Mesenchymal stem cell (in vitro differentiated cells and primary cell): ENCODE data around the gene ADAMTS8.
A peak's percentile ranks its signal among the peaks of the same experiment; 100 is the strongest.

Experiments used
- DNase-seq: peaks from one replicate; pipeline ENCODE4 v3.0.0-alpha.2; 2013
- H2AFZ ChIP-seq: one replicate; pipeline ENCODE4 v1.6.1; 2013; ENCODE audit warnings: low read depth, mild to moderate bottlenecking, control low read depth, inconsistent platforms, low read length, moderate library complexity
- H2AK5ac ChIP-seq: 2 replicates; pipeline ENCODE4 v1.6.1; 2013; ENCODE audit warnings: low read length, moderate library complexity, mild to moderate bottlenecking, inconsistent platforms; ENCODE audit not compliant: severe bottlenecking
- H2BK120ac ChIP-seq: one replicate; pipeline ENCODE4 v1.6.1; 2013; ENCODE audit warnings: low read depth, mild to moderate bottlenecking, inconsistent platforms, low read length, moderate library complexity
- H2BK12ac ChIP-seq, 2 experiments: one replicate each; pipeline ENCODE4 v1.6.1; 2013; ENCODE audit warnings: inconsistent platforms in 2 of 2, low read length in 2 of 2, mild to moderate bottlenecking in 2 of 2, moderate library complexity in 2 of 2, control low read depth in 1 of 2
- H2BK15ac ChIP-seq: one replicate; pipeline ENCODE4 v1.6.1; 2013; ENCODE audit warnings: mild to moderate bottlenecking, low read depth, inconsistent platforms; ENCODE audit not compliant: poor library complexity, severe bottlenecking
- H2BK5ac ChIP-seq: 2 replicates; pipeline ENCODE4 v1.6.1; 2013; ENCODE audit warnings: low read depth, mild to moderate bottlenecking, low read length, control low read depth, inconsistent platforms; ENCODE audit not compliant: poor library complexity, severe bottlenecking
- H3K14ac ChIP-seq, 2 experiments: one replicate each; pipeline ENCODE4 v1.6.1; 2013; ENCODE audit warnings: inconsistent platforms in 2 of 2, low read length in 2 of 2, control low read depth in 1 of 2, mild to moderate bottlenecking in 1 of 2, moderate library complexity in 1 of 2
- H3K18ac ChIP-seq, 2 experiments: one replicate each; pipeline ENCODE4 v1.6.1; 2013; ENCODE audit warnings: inconsistent platforms in 2 of 2, low read length in 2 of 2, control low read depth in 1 of 2, low read depth in 1 of 2, mild to moderate bottlenecking in 1 of 2
- H3K23ac ChIP-seq, 2 experiments: one replicate each; pipeline ENCODE4 v1.6.1; 2013; ENCODE audit warnings: inconsistent platforms in 2 of 2, low read length in 2 of 2, mild to moderate bottlenecking in 2 of 2, moderate library complexity in 2 of 2, control low read depth in 1 of 2
- H3K27ac ChIP-seq: 2 replicates; pipeline ENCODE4 v1.5.1; 2013; ENCODE audit warnings: mild to moderate bottlenecking, moderate library complexity, low read length, control low read depth, inconsistent platforms; ENCODE audit not compliant: poor library complexity, severe bottlenecking
- H3K27me3 ChIP-seq, 2 experiments: 2 replicates each; pipeline versions ENCODE4 v1.6.1 to v1.7.0; 2013; ENCODE audit warnings: low read length in 2 of 2, mild to moderate bottlenecking in 2 of 2, moderate library complexity in 2 of 2, control low read depth in 1 of 2, inconsistent platforms in 1 of 2; ENCODE audit not compliant: control insufficient read depth in 1 of 2, insufficient read depth in 1 of 2
- H3K36me3 ChIP-seq, 2 experiments: 2 replicates each; pipeline versions ENCODE4 v1.6.1 to v1.7.0; 2013; ENCODE audit warnings: low read length in 2 of 2, control low read depth in 1 of 2, inconsistent platforms in 1 of 2, low read depth in 1 of 2, mild to moderate bottlenecking in 1 of 2; ENCODE audit not compliant: insufficient read depth in 2 of 2, control insufficient read depth in 1 of 2
- H3K4ac ChIP-seq, 2 experiments: one replicate each; pipeline ENCODE4 v1.6.1; 2013; ENCODE audit warnings: inconsistent platforms in 2 of 2, low read length in 2 of 2, mild to moderate bottlenecking in 2 of 2, moderate library complexity in 2 of 2, control low read depth in 1 of 2, low read depth in 1 of 2
- H3K4me1 ChIP-seq: 2 replicates; pipeline ENCODE4 v1.6.1; 2013; ENCODE audit warnings: low read depth, low read length, control low read depth; ENCODE audit not compliant: control insufficient read depth, insufficient read depth
- H3K4me2 ChIP-seq: 2 replicates; pipeline ENCODE4 v1.6.1; 2013; ENCODE audit warnings: low read length, mild to moderate bottlenecking, inconsistent platforms; ENCODE audit not compliant: poor library complexity, severe bottlenecking
- H3K4me3 ChIP-seq, 2 experiments: 2 replicates each; pipeline versions ENCODE4 v1.5.1 to v1.7.0; 2013; ENCODE audit warnings: low read length in 2 of 2, mild to moderate bottlenecking in 2 of 2, control low read depth in 1 of 2, low read depth in 1 of 2; ENCODE audit not compliant: insufficient read depth in 1 of 2
- H3K79me1 ChIP-seq: replicated peaks from 2 replicates; pipeline ENCODE4 v1.6.1; 2013; ENCODE audit warnings: mild to moderate bottlenecking, control low read depth, low read length, inconsistent platforms; ENCODE audit not compliant: poor library complexity, severe bottlenecking
- H3K9ac ChIP-seq: 2 replicates; pipeline ENCODE4 v1.7.0; 2013; ENCODE audit warnings: mild to moderate bottlenecking, low read length, moderate library complexity
- H3K9me3 ChIP-seq: 2 replicates; pipeline ENCODE4 v1.7.0; 2013; ENCODE audit warnings: mild to moderate bottlenecking, low read length; ENCODE audit not compliant: control insufficient read depth
- H4K8ac ChIP-seq: one replicate; pipeline ENCODE4 v1.6.1; 2013; ENCODE audit warnings: inconsistent platforms, mild to moderate bottlenecking, low read length, moderate library complexity
- H4K91ac ChIP-seq: one replicate; pipeline ENCODE4 v1.6.1; 2013; ENCODE audit warnings: mild to moderate bottlenecking, low read length, inconsistent platforms
- WGBS: methylation state at CpG from one replicate; pipeline ENCODE4 v1.1.7; 2013; ENCODE audit warnings: mixed read lengths; 5-methylcytosine and 5-hydroxymethylcytosine counted together

The ADAMTS8 gene

DNA sequence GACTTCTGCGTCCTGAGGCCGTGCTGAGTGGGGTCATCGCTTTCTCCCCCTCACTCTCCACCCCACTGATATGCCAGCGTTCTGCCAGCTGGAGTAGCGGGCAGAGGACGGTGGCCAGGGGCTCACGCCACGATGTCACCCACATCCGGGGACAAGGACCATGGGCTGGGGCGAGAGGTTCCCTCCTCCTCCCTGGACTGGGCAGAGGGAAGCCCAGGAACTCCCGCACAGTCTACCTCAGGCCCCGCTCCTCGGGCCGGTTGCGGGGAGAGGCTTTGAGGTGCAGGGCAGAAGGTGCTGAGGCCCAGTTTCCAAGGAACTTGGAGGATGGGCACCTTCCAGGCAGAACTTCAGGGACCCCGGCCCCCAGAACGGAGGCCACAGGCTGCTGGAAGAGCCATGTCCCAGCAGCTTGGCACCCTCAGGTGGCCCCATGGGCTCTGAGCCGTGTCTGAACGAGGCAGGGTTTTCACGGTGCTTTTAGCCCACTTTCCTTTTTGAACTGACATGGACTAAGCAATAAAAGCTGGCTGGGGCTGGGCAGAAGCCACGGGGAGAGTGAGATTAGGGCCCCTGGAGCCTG, 45.5 kb upstream of the ADAMTS8 start:
- Histone ChIP-seq H3K4me1 (peaks cover 28% of the 10 kb centered on the region), H3K23ac (no peak overlapping the region), H3K18ac (no peak overlapping the region), H3K27me3 (no peaks in the 10 kb centered on the region), H2BK12ac (no peak overlapping the region), H3K4me2 (no peak overlapping the region), H3K36me3 (peaks cover 39 to 79% of the 10 kb centered on the region in 2 experiments), H3K79me1 (no peaks in the 10 kb centered on the region), H3K9me3 (no peaks in the 10 kb centered on the region), H3K9ac (no peak overlapping the region), H3K4me3 (no peak overlapping the region), H2AFZ (no peak overlapping the region), H2BK120ac (no peak overlapping the region), H3K14ac (no peak overlapping the region), H4K91ac (no peak overlapping the region), H3K27ac (no peak overlapping the region), H3K4ac (no peak overlapping the region), H2BK5ac (no peak overlapping the region), H2AK5ac (no peak overlapping the region), H4K8ac (no peak overlapping the region), H2BK15ac (peak overlapping the region; percentile 37)
- DNase-seq, result no peak
- WGBS, result 94% methylated on average over 21 of the region's 21 CpGs

DNA sequence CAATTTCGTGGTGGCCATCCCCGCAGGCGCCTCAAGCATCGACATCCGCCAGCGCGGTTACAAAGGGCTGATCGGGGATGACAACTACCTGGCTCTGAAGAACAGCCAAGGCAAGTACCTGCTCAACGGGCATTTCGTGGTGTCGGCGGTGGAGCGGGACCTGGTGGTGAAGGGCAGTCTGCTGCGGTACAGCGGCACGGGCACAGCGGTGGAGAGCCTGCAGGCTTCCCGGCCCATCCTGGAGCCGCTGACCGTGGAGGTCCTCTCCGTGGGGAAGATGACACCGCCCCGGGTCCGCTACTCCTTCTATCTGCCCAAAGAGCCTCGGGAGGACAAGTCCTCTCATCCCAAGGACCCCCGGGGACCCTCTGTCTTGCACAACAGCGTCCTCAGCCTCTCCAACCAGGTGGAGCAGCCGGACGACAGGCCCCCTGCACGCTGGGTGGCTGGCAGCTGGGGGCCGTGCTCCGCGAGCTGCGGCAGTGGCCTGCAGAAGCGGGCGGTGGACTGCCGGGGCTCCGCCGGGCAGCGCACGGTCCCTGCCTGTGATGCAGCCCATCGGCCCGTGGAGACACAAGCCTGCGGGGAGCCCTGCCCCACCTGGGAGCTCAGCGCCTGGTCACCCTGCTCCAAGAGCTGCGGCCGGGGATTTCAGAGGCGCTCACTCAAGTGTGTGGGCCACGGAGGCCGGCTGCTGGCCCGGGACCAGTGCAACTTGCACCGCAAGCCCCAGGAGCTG, 44.8 kb upstream of the ADAMTS8 start:
- Histone ChIP-seq H3K4me2 (no peak overlapping the region), H2AK5ac (no peak overlapping the region), H3K27ac (no peak overlapping the region), H3K4me1 (peaks cover 23% of the 10 kb centered on the region), H3K14ac (no peak overlapping the region), H3K36me3 (peaks cover 40 to 81% of the 10 kb centered on the region in 2 experiments), H2BK15ac (no peak overlapping the region), H4K8ac (no peak overlapping the region), H3K9ac (no peak overlapping the region), H2AFZ (no peak overlapping the region), H3K4me3 (no peak overlapping the region), H2BK12ac (no peak overlapping the region), H3K79me1 (no peaks in the 10 kb centered on the region), H3K9me3 (no peaks in the 10 kb centered on the region), H3K23ac (no peak overlapping the region), H2BK120ac (no peak overlapping the region), H4K91ac (no peak overlapping the region), H3K4ac (no peak overlapping the region), H2BK5ac (no peak overlapping the region), H3K18ac (no peak overlapping the region), H3K27me3 (no peaks in the 10 kb centered on the region)
- WGBS, result 97% methylated on average over 52 of the region's 52 CpGs
- no peak for DNase-seq

DNA sequence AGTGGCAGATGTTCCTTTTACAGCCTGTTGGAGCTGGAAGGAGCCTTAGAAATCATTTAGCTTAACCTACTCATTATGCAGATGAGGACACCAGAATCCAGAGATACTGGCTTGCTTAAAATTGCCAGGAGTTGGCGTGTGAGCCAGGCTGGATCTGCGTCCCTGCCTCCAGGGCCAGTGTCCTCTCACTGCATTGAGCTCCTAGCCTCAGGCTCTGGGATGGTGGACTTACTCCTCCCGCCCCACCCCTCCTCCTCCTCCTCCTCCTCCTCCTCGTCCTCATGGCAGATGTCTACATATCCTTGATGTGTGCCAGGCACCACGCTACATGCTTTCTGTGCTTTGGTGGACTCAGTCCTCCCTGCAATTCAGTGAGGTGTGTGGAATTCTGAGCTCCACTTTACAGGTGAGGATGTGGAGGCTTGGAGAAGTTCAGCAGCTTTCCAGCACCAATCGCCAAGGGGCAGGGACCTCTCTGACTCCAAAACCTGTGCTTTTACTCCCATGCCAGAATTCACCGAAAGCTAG, 44.1 kb upstream of the ADAMTS8 start:
- H4K91ac ChIP-seq, result no peak overlapping the region
- no peak overlapping the region for H3K4me2 ChIP-seq
- H3K27ac ChIP-seq, result no peak overlapping the region
- H2AK5ac ChIP-seq, result no peak overlapping the region
- no peak overlapping the region for H3K23ac ChIP-seq
- no peak overlapping the region for H3K4me3 ChIP-seq
- H2AFZ ChIP-seq, result no peak overlapping the region
- no peak overlapping the region for H3K4ac ChIP-seq
- no peak overlapping the region for H3K14ac ChIP-seq
- peaks cover 19% of the 10 kb centered on the region for H3K4me1 ChIP-seq
- H2BK120ac ChIP-seq, result no peak overlapping the region
- no peak overlapping the region for H2BK15ac ChIP-seq
- no peaks in the 10 kb centered on the region for H3K9me3 ChIP-seq
- no peaks in the 10 kb centered on the region for H3K27me3 ChIP-seq
- H3K9ac ChIP-seq, result no peak overlapping the region
- WGBS, result 92% methylated on average over 7 of the region's 7 CpGs
- no peak overlapping the region for H2BK12ac ChIP-seq
- H3K18ac ChIP-seq, result no peak overlapping the region
- no peak for DNase-seq
- no peaks in the 10 kb centered on the region for H3K79me1 ChIP-seq
- H2BK5ac ChIP-seq, result no peak overlapping the region
- H3K36me3 ChIP-seq, result peaks cover 42 to 88% of the 10 kb centered on the region in 2 experiments
- H4K8ac ChIP-seq, result no peak overlapping the region

DNA sequence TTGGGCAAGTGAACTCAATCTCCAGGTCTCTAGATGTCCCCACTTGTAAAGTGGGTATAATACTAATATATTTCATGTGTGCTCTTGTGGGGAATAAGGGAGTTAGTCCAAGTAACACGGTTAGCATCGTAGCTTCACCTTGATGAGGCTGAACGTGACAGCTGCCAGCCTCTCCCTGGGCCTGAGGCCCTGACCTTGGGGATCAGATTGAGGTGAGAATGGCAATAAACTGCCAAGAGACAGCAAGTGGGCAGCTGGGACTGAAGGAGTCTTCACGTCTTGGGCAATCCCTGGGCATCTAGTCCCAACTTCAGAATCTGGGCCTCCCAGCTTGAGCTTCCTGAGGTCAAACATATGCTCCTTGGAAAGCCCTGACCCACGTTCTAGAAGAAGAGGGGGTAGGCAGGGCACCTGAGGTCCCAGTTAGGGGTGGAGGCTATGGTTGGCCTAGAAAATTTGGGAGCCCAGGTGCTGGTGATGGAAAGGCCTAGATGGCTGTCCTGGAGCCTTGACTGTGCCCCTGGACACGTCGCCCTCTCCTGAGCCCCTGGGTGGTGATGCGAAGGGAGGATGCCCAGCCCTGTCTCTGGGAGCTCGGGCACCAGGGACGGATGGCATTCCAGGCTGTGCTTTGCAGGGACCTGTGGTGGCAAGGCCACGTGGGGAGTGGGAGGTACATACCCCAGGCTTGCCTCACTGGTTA, 43.5 kb upstream of the ADAMTS8 start:
- no peak overlapping the region for H3K9ac ChIP-seq
- H3K23ac ChIP-seq, result no peak overlapping the region
- no peaks in the 10 kb centered on the region for H3K79me1 ChIP-seq
- no peak overlapping the region for H2BK120ac ChIP-seq
- no peak overlapping the region for H2BK5ac ChIP-seq
- no peak for DNase-seq
- peaks cover 16% of the 10 kb centered on the region for H3K4me1 ChIP-seq
- no peak overlapping the region for H4K91ac ChIP-seq
- no peak overlapping the region for H3K4me2 ChIP-seq
- H3K4me3 ChIP-seq, result no peak overlapping the region
- H3K14ac ChIP-seq, result no peak overlapping the region
- no peak overlapping the region for H2BK15ac ChIP-seq
- H3K4ac ChIP-seq, result no peak overlapping the region
- no peaks in the 10 kb centered on the region for H3K9me3 ChIP-seq
- 97% methylated on average over 11 of the region's 11 CpGs for WGBS
- H4K8ac ChIP-seq, result no peak overlapping the region
- H3K27me3 ChIP-seq, result no peaks in the 10 kb centered on the region
- H2AK5ac ChIP-seq, result no peak overlapping the region
- peaks cover 42 to 91% of the 10 kb centered on the region in 2 experiments for H3K36me3 ChIP-seq
- no peak overlapping the region for H3K18ac ChIP-seq
- H2BK12ac ChIP-seq, result no peak overlapping the region
- H3K27ac ChIP-seq, result no peak overlapping the region
- H2AFZ ChIP-seq, result no peak overlapping the region
